Measurements from ENCODE around the gene MARCHF2.

DNA sequence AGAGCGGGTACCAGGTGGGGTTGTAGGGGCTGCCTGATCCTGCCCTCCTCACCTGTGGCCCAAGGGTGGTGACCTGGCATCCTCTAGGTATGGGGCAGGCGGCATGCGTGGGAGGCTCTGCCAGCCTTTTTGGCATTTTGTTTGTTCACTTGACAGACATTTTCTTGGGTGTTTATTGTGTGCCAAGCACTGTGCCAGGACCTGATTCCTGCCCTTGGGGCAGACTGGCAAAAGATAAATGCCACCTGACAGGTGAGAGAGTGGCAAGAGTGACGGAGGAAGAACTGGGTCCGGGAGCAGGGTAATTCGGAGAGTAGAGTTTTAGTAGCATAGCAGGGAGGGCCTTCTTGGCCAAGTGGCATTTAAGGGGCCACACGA, 16.9 kb upstream of the MARCHF2 start:
- TF ChIP-seq EZH2 (IDR thresholded peaks at IDR 0.05; ENCODE audit: borderline replicate concordance, low read depth, low read length, severe bottlenecking) (no peak), POLR2AphosphoS5 (IDR thresholded peaks at IDR 0.05; ENCODE audit: insufficient read depth, low read depth, low read length) (no peak)
